Left lung (tissue), 10 donors: ENCODE data around the gene PPP1R9B. TPM values are rescaled to one million over a fixed set of nuclear protein-coding genes. Genes with fewer than 3 reads are reported as not detected.

Experiments used
- ATAC-seq: fragments of 200-7000 bp; cut with Tn5 transposase; one replicate; pipeline ENCODE4 v1.9.1; 2020; ENCODE audit warnings: moderate library complexity
- DNase-seq, 4 donors: peaks; one replicate each; pipeline ENCODE4 v3.0.0-alpha.2; 2013 to 2020
- H3K27ac ChIP-seq, 2 donors: fragments of 200-600 bp; sonication (generic) in 1 of 2; one replicate each; pipeline versions ENCODE4 v1.5.0 to v1.8.0; 2020 to 2021
- H3K27me3 ChIP-seq, 2 donors: fragments of 200-600 bp; sonication (generic) in 1 of 2; one replicate each; pipeline versions ENCODE4 v1.5.0 to v1.8.0; 2020 to 2021
- H3K36me3 ChIP-seq, 2 donors: fragments of 200-600 bp; sonication (generic) in 1 of 2; one replicate each; pipeline versions ENCODE4 v1.5.0 to v1.8.0; 2020 to 2021
- H3K4me1 ChIP-seq, 2 donors: fragments of 200-600 bp; one replicate each; pipeline ENCODE4 v1.8.0; 2021
- H3K4me3 ChIP-seq, 2 donors: fragments of 200-600 bp; sonication (generic) in 1 of 2; one replicate each; pipeline versions ENCODE4 v1.5.0 to v1.8.0; 2020 to 2021; ENCODE audit warnings: mild to moderate bottlenecking in 1 of 2
- H3K9me3 ChIP-seq, 2 donors: fragments of 200-600 bp; sonication (generic) in 1 of 2; one replicate each; pipeline versions ENCODE4 v1.5.0 to v1.8.0; 2020 to 2021
- intact Hi-C, 2 donors: fragments of 100-400 bp; cut with DNase I; formaldehyde crosslinking; loops; one replicate each; pipeline versions ENCODE4 v1.11.2 to v1.14.2; 2022
- polyA plus RNA-seq, 6 donors: library from polyadenylated mRNA; unstranded; fragments of 120-200 nt; gene quantifications; one replicate each; pipeline ENCODE4 v1.2.1, GENCODE V29; 2013; ENCODE audit not compliant: insufficient read length in 6 of 6
- total RNA-seq, 2 donors: library from RNA; stranded (reverse); fragmentation: NEBNext Ultra II Directional; extraction: Animal tissue kit (Norgen Biotek cat#: 25700); gene quantifications; one replicate each; pipeline ENCODE4 v1.2.1, GENCODE V29; 2021
- TF ChIP-seq, protein P1 (sequence below), 2 donors: fragments of 200-600 bp; sonication (generic) in 1 of 2; IDR thresholded peaks; one replicate each; pipeline versions ENCODE4 v1.5.0 to v1.8.0; 2021; ENCODE audit warnings: antibody characterized with exemption in 2 of 2
- donor health status: DM: no; HTN: yes; CAD: no.
- donor health status: DM: no; HTN: no; CAD: no.

Gene PPP1R9B
- total and polyA plus RNA-seq, 8 donors, result 53.4 to 86.6 (median 67.3) TPM

GRCh38 chr17:50144355-50144754 is 6.1 kb downstream of the PPP1R9B start:
- intact Hi-C loops, result no loop called here
- Histone ChIP-seq H3K4me1 (peaks cover 37 to 95% of the 10 kb centered on the region in 2 donors), H3K36me3 (peaks cover 0 to 60% of the 10 kb centered on the region in 2 donors), H3K27ac (no peak overlapping the region), H3K4me3 (no peak overlapping the region), H3K9me3 (no peaks in the 10 kb centered on the region), H3K27me3 (no peaks in the 10 kb centered on the region)
- TF ChIP-seq, protein P1, sequence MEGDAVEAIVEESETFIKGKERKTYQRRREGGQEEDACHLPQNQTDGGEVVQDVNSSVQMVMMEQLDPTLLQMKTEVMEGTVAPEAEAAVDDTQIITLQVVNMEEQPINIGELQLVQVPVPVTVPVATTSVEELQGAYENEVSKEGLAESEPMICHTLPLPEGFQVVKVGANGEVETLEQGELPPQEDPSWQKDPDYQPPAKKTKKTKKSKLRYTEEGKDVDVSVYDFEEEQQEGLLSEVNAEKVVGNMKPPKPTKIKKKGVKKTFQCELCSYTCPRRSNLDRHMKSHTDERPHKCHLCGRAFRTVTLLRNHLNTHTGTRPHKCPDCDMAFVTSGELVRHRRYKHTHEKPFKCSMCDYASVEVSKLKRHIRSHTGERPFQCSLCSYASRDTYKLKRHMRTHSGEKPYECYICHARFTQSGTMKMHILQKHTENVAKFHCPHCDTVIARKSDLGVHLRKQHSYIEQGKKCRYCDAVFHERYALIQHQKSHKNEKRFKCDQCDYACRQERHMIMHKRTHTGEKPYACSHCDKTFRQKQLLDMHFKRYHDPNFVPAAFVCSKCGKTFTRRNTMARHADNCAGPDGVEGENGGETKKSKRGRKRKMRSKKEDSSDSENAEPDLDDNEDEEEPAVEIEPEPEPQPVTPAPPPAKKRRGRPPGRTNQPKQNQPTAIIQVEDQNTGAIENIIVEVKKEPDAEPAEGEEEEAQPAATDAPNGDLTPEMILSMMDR (IDR thresholded peaks at IDR 0.05), result no peak
- ATAC-seq, result no peak
- DNase-seq, result no peak

GRCh38 chr17:50143461-50144176 is 6.9 kb downstream of the PPP1R9B start:
- Histone ChIP-seq H3K27me3 (no peaks in the 10 kb centered on the region), H3K36me3 (peaks cover 0 to 68% of the 10 kb centered on the region in 2 donors), H3K27ac (no peak overlapping the region), H3K9me3 (no peaks in the 10 kb centered on the region), H3K4me1 (peaks cover 37 to 97% of the 10 kb centered on the region in 2 donors), H3K4me3 (no peak overlapping the region)
- TF ChIP-seq, protein P1 (IDR thresholded peaks at IDR 0.05), result no peak
- peak in 1 of 4 donors; percentile 71 for DNase-seq
- no peak for ATAC-seq
- intact Hi-C loops, result no loop called here

DNA sequence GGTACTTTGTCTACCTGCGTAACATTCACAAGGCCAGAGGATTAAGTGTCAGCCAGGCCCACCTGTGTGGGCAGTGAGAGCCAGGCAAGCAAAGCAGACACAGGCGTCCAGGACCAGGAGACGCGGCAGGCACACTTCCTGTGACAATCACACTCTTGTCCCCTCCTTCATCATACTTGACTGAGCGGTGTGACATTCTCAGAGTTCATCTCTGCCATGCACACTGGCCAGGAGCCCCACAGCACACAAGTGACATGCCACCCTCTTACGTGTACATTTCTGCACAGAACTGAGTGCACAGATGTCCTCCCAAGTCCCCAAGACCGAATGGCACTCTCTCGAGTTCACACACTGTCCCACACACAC is 8.7 kb downstream of the PPP1R9B start:
- H3K27ac ChIP-seq, result peak overlapping the region in 1 of 2 donors; percentile 29
- H3K36me3 ChIP-seq, result peaks cover 0 to 87% of the 10 kb centered on the region in 2 donors
- no peak overlapping the region for H3K4me3 ChIP-seq
- no peak for ATAC-seq
- no peak for DNase-seq
- TF ChIP-seq, protein P1 (IDR thresholded peaks at IDR 0.05), result no peak
- no peaks in the 10 kb centered on the region for H3K9me3 ChIP-seq
- H3K4me1 ChIP-seq, result peaks cover 23 to 79% of the 10 kb centered on the region in 2 donors
- intact Hi-C loops, result no loop called here
- no peaks in the 10 kb centered on the region for H3K27me3 ChIP-seq

DNA sequence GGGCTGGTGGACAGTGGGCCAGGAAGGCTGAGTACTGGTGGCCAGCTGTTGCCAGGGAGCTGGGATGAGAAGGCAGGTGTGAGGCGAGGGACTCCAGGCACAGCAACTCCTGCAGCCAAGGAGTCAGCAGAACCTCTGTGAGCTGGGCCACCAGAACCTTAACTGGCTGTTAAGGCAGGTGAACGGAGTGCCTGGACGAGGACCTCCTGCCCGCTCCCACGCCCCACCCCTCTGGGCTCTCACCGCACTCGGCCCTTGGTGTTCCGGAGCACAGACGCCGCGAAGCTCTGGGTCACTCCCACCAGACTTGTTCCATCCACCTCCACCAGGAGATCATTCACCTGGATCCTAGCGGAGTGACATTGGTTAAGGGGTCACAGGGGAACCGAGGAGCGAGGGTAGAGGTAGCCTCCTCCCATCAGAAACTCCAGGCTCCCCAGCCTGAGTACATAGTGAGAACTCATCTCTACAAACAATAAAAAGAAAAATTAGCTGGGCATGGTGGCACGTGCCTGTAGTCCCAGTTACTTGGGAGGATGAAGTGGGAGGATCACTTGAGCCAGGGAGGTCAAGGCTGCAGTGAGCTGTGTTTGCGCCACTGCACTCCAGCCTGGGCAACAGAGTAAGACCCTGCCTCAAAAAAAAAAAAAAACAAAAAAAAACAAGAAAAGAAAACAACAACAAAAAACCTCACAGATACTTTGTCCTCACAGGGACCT is 9.3 kb downstream of the PPP1R9B start:
- H3K4me1 ChIP-seq, result peaks cover 18 to 73% of the 10 kb centered on the region in 2 donors
- ATAC-seq, result no peak
- DNase-seq, result peak in 1 of 4 donors; percentile 61
- TF ChIP-seq, protein P1 (IDR thresholded peaks at IDR 0.05), result no peak
- peaks cover 0 to 92% of the 10 kb centered on the region in 2 donors for H3K36me3 ChIP-seq
- no peaks in the 10 kb centered on the region for H3K27me3 ChIP-seq
- intact Hi-C loops, result no loop called here
- H3K9me3 ChIP-seq, result no peaks in the 10 kb centered on the region
- H3K4me3 ChIP-seq, result peak overlapping the region in 1 of 2 donors; percentile 4
- H3K27ac ChIP-seq, result peak overlapping the region; percentile 19 to 50
